ENCODE measurements around the gene RAB9B. TPM values are rescaled to one million over a fixed set of nuclear protein-coding genes. Genes with fewer than 3 reads are reported as not detected.

Gene RAB9B
- polyA plus RNA-seq, 1 of the 3 experiments (the other 2 are of a cell fraction) = 0.64 TPM

- no peaks in the 10 kb centered on the region for H3K27me3 ChIP-seq (ENCODE audit: insufficient read depth)
- no peaks in the 10 kb centered on the region; a peak in 1 of 4 replicates for H3K4me1 ChIP-seq (ENCODE audit: control insufficient read depth in 1 of 2, insufficient read depth in 2 of 2, low read depth in 1 of 2, low read length in 1 of 2)
- CTCF ChIA-PET = no interaction called here
- H3K36me3 ChIP-seq (replicated peaks in 1 of 2; ENCODE audit: control insufficient read depth in 1 of 2, insufficient read depth in 2 of 2, low read length in 1 of 2) = no peaks in the 10 kb centered on the region
- H3F3A ChIP-seq (replicated peaks; ENCODE audit: insufficient read depth) = peaks cover 10% of the 10 kb centered on the region
- no peak overlapping the region for H2AFZ ChIP-seq (ENCODE audit: low read depth)
- H3K9me3 ChIP-seq = no peaks in the 10 kb centered on the region
- H3K9ac ChIP-seq = no peak overlapping the region
- H3K27ac ChIP-seq (ENCODE audit: low read depth in 2 of 2, low read length in 1 of 2) = no peak overlapping the region
- TF ChIP-seq RCOR1 (IDR thresholded peaks at IDR 0.05; ENCODE audit: low read length) = no peak
- no peak for TF ChIP-seq EP300 (IDR thresholded peaks at IDR 0.05; ENCODE audit: borderline replicate concordance in 1 of 2, low read depth in 1 of 2, low read length in 1 of 2)
- TF ChIP-seq JUND (IDR thresholded peaks at IDR 0.05) = no peak
- TF ChIP-seq RAD21 (IDR thresholded peaks at IDR 0.05; ENCODE audit: low read length) = no peak
- 59% methylated on average over 1 of the region's 1 CpG for WGBS (ENCODE audit: low lambda C conversion rate)
- no peak overlapping the region for H3K4me3 ChIP-seq (ENCODE audit: low read depth in 2 of 2, low read length in 1 of 2)
- POLR2A ChIA-PET = no interaction called here
- no peaks in the 10 kb centered on the region for H3K79me2 ChIP-seq (ENCODE audit: insufficient read depth)
- DNase-seq = no peak
- no peaks in the 10 kb centered on the region for H3K9me2 ChIP-seq
- H4K20me1 ChIP-seq (ENCODE audit: insufficient read depth) = no peaks in the 10 kb centered on the region
- no peak overlapping the region for H3K4me2 ChIP-seq
Measured at GRCh38 chrX:103849558-103849957, 17.5 kb upstream of the RAB9B start.

DNA sequence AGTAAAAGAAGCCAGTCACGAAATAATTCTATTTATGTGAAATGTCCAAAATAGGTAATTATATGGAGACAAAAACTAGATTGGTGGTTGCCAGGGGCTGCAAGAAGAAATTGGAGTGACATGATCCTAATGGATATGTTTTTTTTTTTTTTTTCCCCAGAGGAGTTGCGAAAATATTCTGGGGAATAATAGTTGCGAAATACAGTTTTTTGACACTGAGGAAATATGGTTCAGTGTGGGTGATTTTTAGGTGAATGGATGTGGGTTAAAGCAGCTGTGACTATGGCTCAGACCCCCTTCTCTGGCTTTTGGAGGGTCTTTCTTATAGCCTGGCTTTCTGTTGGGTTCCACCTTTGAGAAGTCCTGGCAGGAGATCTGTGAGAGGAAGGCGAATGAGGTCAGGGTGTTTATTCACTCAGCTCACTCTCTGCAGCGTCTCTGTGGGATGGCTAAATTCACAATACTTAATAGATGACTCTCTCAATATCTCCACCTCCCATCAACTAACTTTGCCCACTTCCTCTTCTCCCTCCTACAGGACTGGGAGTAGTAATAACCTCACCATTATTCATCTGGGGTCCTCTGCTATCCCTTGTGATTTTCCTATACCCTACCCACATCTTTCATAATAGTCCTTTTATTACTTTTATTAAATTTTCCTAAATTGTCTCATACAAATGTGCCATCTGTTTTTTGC is 15.3 kb upstream of the RAB9B start:
- Histone ChIP-seq H3K4me3 (ENCODE audit: low read depth in 2 of 2, low read length in 1 of 2) (no peak overlapping the region), H3K36me3 (replicated peaks in 1 of 2; ENCODE audit: control insufficient read depth in 1 of 2, insufficient read depth in 2 of 2, low read length in 1 of 2) (no peaks in the 10 kb centered on the region), H3F3A (replicated peaks; ENCODE audit: insufficient read depth) (peaks cover 10% of the 10 kb centered on the region), H3K79me2 (ENCODE audit: insufficient read depth) (no peaks in the 10 kb centered on the region), H3K9me3 (no peaks in the 10 kb centered on the region), H3K9me2 (no peaks in the 10 kb centered on the region), H3K4me1 (ENCODE audit: control insufficient read depth in 1 of 2, insufficient read depth in 2 of 2, low read depth in 1 of 2, low read length in 1 of 2) (no peaks in the 10 kb centered on the region; a peak in 1 of 4 replicates), H3K4me2 (0 out of 2 replicates have a peak overlapping the region, but pooled peaks have one; percentile 3), H4K20me1 (ENCODE audit: insufficient read depth) (no peaks in the 10 kb centered on the region), H3K27me3 (ENCODE audit: insufficient read depth) (no peaks in the 10 kb centered on the region), H3K27ac (ENCODE audit: low read depth in 2 of 2, low read length in 1 of 2) (peak overlapping the region in 1 of 2 experiments; percentile 53; a peak in 2 of 4 replicates), H3K9ac (no peak overlapping the region), H2AFZ (ENCODE audit: low read depth) (no peak overlapping the region)
- ChIA-PET CTCF (interaction anchor here (0.7 to 1.2 kb wide), 4 partner anchors 12 to 1075 kb away, joined by 3 to 4 read pairs (median 3); no protein-coding TSS in a partner anchor), POLR2A (no interaction called here)
- no peak for DNase-seq
- WGBS (ENCODE audit: low lambda C conversion rate) = 24% methylated on average over 5 of the region's 5 CpGs
- TF ChIP-seq TCF12 (IDR thresholded peaks at IDR 0.05) = peak; percentile 10; the same call in 1 of the 2 replicates
- TF ChIP-seq, protein P1, sequence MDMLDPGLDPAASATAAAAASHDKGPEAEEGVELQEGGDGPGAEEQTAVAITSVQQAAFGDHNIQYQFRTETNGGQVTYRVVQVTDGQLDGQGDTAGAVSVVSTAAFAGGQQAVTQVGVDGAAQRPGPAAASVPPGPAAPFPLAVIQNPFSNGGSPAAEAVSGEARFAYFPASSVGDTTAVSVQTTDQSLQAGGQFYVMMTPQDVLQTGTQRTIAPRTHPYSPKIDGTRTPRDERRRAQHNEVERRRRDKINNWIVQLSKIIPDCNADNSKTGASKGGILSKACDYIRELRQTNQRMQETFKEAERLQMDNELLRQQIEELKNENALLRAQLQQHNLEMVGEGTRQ (IDR thresholded peaks at IDR 0.05; ENCODE audit: borderline replicate concordance, low read depth, low read length) = no peak

GRCh38 chrX:103846386-103846785 is 14.3 kb upstream of the RAB9B start:
- Histone ChIP-seq H3K79me2 (ENCODE audit: insufficient read depth) (no peaks in the 10 kb centered on the region), H3K9me2 (no peaks in the 10 kb centered on the region), H3K4me1 (ENCODE audit: control insufficient read depth in 1 of 2, insufficient read depth in 2 of 2, low read depth in 1 of 2, low read length in 1 of 2) (no peaks in the 10 kb centered on the region; a peak in 1 of 4 replicates), H4K20me1 (ENCODE audit: insufficient read depth) (no peaks in the 10 kb centered on the region), H3F3A (replicated peaks; ENCODE audit: insufficient read depth) (peaks cover 10% of the 10 kb centered on the region), H3K36me3 (replicated peaks in 1 of 2; ENCODE audit: control insufficient read depth in 1 of 2, insufficient read depth in 2 of 2, low read length in 1 of 2) (no peaks in the 10 kb centered on the region), H3K9me3 (no peaks in the 10 kb centered on the region), H2AFZ (ENCODE audit: low read depth) (no peak overlapping the region), H3K9ac (no peak overlapping the region), H3K27ac (ENCODE audit: low read depth in 2 of 2, low read length in 1 of 2) (peak overlapping the region in 1 of 2 experiments; percentile 53; a peak in 2 of 4 replicates), H3K4me2 (no peak overlapping the region), H3K4me3 (ENCODE audit: low read depth in 2 of 2, low read length in 1 of 2) (no peak overlapping the region), H3K27me3 (ENCODE audit: insufficient read depth) (no peaks in the 10 kb centered on the region)
- no peak for DNase-seq
- no peak for TF ChIP-seq POLR2AphosphoS5 (IDR thresholded peaks at IDR 0.05; ENCODE audit: low read depth, low read length)
- TF ChIP-seq EP300 (IDR thresholded peaks at IDR 0.05; ENCODE audit: borderline replicate concordance in 1 of 2, low read depth in 1 of 2, low read length in 1 of 2) = no peak
- TF ChIP-seq, protein P2, sequence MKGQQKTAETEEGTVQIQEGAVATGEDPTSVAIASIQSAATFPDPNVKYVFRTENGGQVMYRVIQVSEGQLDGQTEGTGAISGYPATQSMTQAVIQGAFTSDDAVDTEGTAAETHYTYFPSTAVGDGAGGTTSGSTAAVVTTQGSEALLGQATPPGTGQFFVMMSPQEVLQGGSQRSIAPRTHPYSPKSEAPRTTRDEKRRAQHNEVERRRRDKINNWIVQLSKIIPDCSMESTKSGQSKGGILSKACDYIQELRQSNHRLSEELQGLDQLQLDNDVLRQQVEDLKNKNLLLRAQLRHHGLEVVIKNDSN (IDR thresholded peaks at IDR 0.05; ENCODE audit: borderline replicate concordance, low read depth) = no peak
- TF ChIP-seq, protein P3, sequence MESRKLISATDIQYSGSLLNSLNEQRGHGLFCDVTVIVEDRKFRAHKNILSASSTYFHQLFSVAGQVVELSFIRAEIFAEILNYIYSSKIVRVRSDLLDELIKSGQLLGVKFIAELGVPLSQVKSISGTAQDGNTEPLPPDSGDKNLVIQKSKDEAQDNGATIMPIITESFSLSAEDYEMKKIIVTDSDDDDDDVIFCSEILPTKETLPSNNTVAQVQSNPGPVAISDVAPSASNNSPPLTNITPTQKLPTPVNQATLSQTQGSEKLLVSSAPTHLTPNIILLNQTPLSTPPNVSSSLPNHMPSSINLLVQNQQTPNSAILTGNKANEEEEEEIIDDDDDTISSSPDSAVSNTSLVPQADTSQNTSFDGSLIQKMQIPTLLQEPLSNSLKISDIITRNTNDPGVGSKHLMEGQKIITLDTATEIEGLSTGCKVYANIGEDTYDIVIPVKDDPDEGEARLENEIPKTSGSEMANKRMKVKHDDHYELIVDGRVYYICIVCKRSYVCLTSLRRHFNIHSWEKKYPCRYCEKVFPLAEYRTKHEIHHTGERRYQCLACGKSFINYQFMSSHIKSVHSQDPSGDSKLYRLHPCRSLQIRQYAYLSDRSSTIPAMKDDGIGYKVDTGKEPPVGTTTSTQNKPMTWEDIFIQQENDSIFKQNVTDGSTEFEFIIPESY (IDR thresholded peaks at IDR 0.05; ENCODE audit: borderline replicate concordance, low read depth) = no peak
- no peak for TF ChIP-seq MXI1 (IDR thresholded peaks at IDR 0.05; ENCODE audit: low read depth, low read length)
- ChIA-PET POLR2A (no interaction called here), CTCF (interaction anchor here (1.0 to 2.2 kb wide), 4 partner anchors 11 to 290 kb away, joined by 3 to 22 read pairs (median 12); partner anchors contain the start of gene RAB9B)
